ENCODE measurements around the gene POLR3B.

GRCh38 chr12:106490264-106490663 lies 132.7 kb downstream of the POLR3B start:
- TF ChIP-seq EZH2 (IDR thresholded peaks at IDR 0.05; ENCODE audit: low read depth, low read length, severe bottlenecking) (no peak), POLR2AphosphoS5 (IDR thresholded peaks at IDR 0.05; ENCODE audit: low read depth, low read length) (no peak), TEAD4 (IDR thresholded peaks at IDR 0.05; ENCODE audit: low read depth, low read length) (no peak), CTCF (IDR thresholded peaks at IDR 0.05; ENCODE audit: control extremely low read depth in 1 of 3, insufficient read depth in 1 of 3, low read depth in 1 of 3, low read length in 3 of 3) (no peak), GABPA (IDR thresholded peaks at IDR 0.05; ENCODE audit: borderline replicate concordance, insufficient read depth, low read length) (no peak)

Measured in H1 (cell line).